ENCODE measurements around the gene USP16. TPM values are rescaled to one million over a fixed set of nuclear protein-coding genes. Genes with fewer than 3 reads are reported as not detected.

The USP16 gene
- polyA plus RNA-seq, 3 donors = 11.6 to 23.6 (median 16.2) TPM

- peaks cover 94 to 98% of the 10 kb centered on the region in 2 donors for H3K36me3 ChIP-seq (replicated peaks in 1 of 2; ENCODE audit: control insufficient read depth in 1 of 2, insufficient read depth in 2 of 2, low read length in 2 of 2)
- H3K4me3 ChIP-seq (replicated peaks in 1 of 3; ENCODE audit: low read depth in 2 of 3, low read length in 3 of 3) = no peak overlapping the region
- H3K9ac ChIP-seq (ENCODE audit: insufficient read depth, low read length, poor library complexity, severe bottlenecking) = no peak overlapping the region
- intact Hi-C loops (cut with micrococcal nuclease) = no loop called here
- Mint-ChIP-seq H3K4me1 (no peaks in the 10 kb centered on the region), H3K4me3 (no peak overlapping the region), H3K9me3 (peaks cover 0 to 2% (median 0%) of the 10 kb centered on the region in 7 donors), H3K27me3 (ENCODE audit: low read depth in 3 of 3) (no peaks in the 10 kb centered on the region), H3K27ac (no peak overlapping the region), H3K36me3 (peaks cover 51 to 53% of the 10 kb centered on the region in 2 donors)
- no peak for TF ChIP-seq CTCF (IDR thresholded peaks at IDR 0.05)
- H3K79me2 ChIP-seq (ENCODE audit: insufficient read depth, low read length) = peaks cover 4% of the 10 kb centered on the region
- DNase-seq = no peak
- H3K27me3 ChIP-seq (ENCODE audit: control insufficient read depth in 2 of 2, insufficient read depth in 2 of 2, low read length in 2 of 2) = no peaks in the 10 kb centered on the region
- no peak overlapping the region for H3K4me2 ChIP-seq (replicated peaks; ENCODE audit: extremely low read depth, low read length, poor library complexity, severe bottlenecking)
- H3K4me1 ChIP-seq (ENCODE audit: control insufficient read depth in 1 of 2, insufficient read depth in 2 of 2, low read length in 2 of 2) = no peaks in the 10 kb centered on the region
- no peaks in the 10 kb centered on the region for H3K9me3 ChIP-seq (replicated peaks in 1 of 2; ENCODE audit: control insufficient read depth in 1 of 2, insufficient read depth in 1 of 2, low read length in 2 of 2)
- WGBS (ENCODE audit: insufficient coverage) = 92% methylated on average over 2 of the region's 3 CpGs
- no peak overlapping the region for H2AFZ ChIP-seq (ENCODE audit: insufficient read depth, low read depth, low read length, poor library complexity, severe bottlenecking)
- H4K20me1 ChIP-seq (ENCODE audit: insufficient read depth, low read length) = peaks cover 52% of the 10 kb centered on the region
- no peak overlapping the region for H3K27ac ChIP-seq (ENCODE audit: low read depth in 1 of 2, low read length in 2 of 2)
Measured at GRCh38 chr21:29056538-29057050, 32.1 kb downstream of the USP16 start.

GRCh38 chr21:29064850-29065481 lies 40.5 kb downstream of the USP16 start:
- Histone ChIP-seq H3K36me3 (replicated peaks in 1 of 2; ENCODE audit: control insufficient read depth in 1 of 2, insufficient read depth in 2 of 2, low read length in 2 of 2) (peaks cover 87 to 94% of the 10 kb centered on the region in 2 donors), H3K27me3 (ENCODE audit: control insufficient read depth in 2 of 2, insufficient read depth in 2 of 2, low read length in 2 of 2) (no peaks in the 10 kb centered on the region), H3K9ac (ENCODE audit: insufficient read depth, low read length, poor library complexity, severe bottlenecking) (no peak overlapping the region), H3K79me2 (ENCODE audit: insufficient read depth, low read length) (peaks cover 56% of the 10 kb centered on the region), H3K4me1 (ENCODE audit: control insufficient read depth in 1 of 2, insufficient read depth in 2 of 2, low read length in 2 of 2) (peaks cover 16% of the 10 kb centered on the region in 2 donors), H3K4me3 (replicated peaks in 1 of 3; ENCODE audit: low read depth in 2 of 3, low read length in 3 of 3) (peak overlapping the region in 1 of 3 experiments; percentile 56), H2AFZ (ENCODE audit: insufficient read depth, low read depth, low read length, poor library complexity, severe bottlenecking) (peak overlapping the region; percentile 27), H4K20me1 (ENCODE audit: insufficient read depth, low read length) (peaks cover 13% of the 10 kb centered on the region), H3K9me3 (replicated peaks in 1 of 2; ENCODE audit: control insufficient read depth in 1 of 2, insufficient read depth in 1 of 2, low read length in 2 of 2) (no peaks in the 10 kb centered on the region), H3K4me2 (replicated peaks; ENCODE audit: extremely low read depth, low read length, poor library complexity, severe bottlenecking) (peak overlapping the region; percentile 64), H3K27ac (ENCODE audit: low read depth in 1 of 2, low read length in 2 of 2) (peak overlapping the region; percentile 20 to 77)
- WGBS (ENCODE audit: insufficient coverage) = 0% methylated on average over 1 of the region's 3 CpGs
- peaks cover 14% of the 10 kb centered on the region for H3K4me1 Mint-ChIP-seq
- DNase-seq = peak; percentile 47 to 71 (median 63)
- H3K4me3 Mint-ChIP-seq = peak overlapping the region in 1 of 2 donors; percentile 67
- no peak for TF ChIP-seq CTCF (IDR thresholded peaks at IDR 0.05)
- no peaks in the 10 kb centered on the region for H3K9me3 Mint-ChIP-seq
- H3K27me3 Mint-ChIP-seq (ENCODE audit: low read depth in 3 of 3) = no peaks in the 10 kb centered on the region
- intact Hi-C loops (cut with micrococcal nuclease) = loop anchor here (5.0 to 10.0 kb wide), 2 partner anchors 33 to 80 kb away; no protein-coding TSS in a partner anchor
- peak overlapping the region; percentile 74 to 90 (median 85) for H3K27ac Mint-ChIP-seq
- H3K36me3 Mint-ChIP-seq = peaks cover 75 to 85% of the 10 kb centered on the region in 2 donors

All from CD14-positive monocyte (primary cell).